KG1 (cell line): ENCODE data around the gene HCAR1.
"Not testable (repeated sequence)": the region's sequence is repeated elsewhere in the genome, so short reads cannot be mapped to it uniquely, and the experiment has no call there.

Source experiments
- DNase-seq: peaks from one replicate; lab custom pipeline; 2025; lab: John Stamatoyannopoulos, UW

HCAR1 gene, protein sequence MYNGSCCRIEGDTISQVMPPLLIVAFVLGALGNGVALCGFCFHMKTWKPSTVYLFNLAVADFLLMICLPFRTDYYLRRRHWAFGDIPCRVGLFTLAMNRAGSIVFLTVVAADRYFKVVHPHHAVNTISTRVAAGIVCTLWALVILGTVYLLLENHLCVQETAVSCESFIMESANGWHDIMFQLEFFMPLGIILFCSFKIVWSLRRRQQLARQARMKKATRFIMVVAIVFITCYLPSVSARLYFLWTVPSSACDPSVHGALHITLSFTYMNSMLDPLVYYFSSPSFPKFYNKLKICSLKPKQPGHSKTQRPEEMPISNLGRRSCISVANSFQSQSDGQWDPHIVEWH

GRCh38 chr12:122730215-122731014 is at the start of gene HCAR1:
Gene HCAR1 (minus strand): TSS chr12:122730844. CDS start chr12:122730339, 505 bp downstream.
- no peak for DNase-seq

DNA sequence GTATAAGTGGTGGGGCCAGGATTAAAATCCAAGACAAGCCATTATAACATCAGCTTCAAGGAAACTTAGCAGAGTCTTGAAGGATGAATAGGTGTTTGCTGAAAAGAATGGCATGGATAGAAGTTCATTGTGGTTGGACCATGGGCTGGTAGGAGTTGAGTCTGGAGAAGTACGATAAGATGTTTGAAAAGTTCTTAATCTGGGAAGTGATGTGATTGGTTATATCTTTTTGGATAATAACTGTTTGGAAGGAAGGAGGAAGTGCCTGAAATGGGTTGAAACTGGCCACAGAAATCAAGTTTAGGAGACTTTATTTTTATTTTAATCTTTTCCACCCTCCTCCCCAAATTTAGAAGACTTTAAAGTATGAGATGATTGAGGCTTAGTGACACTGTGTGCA is 26.9 kb upstream of the HCAR1 start:
- no peak for DNase-seq

DNA sequence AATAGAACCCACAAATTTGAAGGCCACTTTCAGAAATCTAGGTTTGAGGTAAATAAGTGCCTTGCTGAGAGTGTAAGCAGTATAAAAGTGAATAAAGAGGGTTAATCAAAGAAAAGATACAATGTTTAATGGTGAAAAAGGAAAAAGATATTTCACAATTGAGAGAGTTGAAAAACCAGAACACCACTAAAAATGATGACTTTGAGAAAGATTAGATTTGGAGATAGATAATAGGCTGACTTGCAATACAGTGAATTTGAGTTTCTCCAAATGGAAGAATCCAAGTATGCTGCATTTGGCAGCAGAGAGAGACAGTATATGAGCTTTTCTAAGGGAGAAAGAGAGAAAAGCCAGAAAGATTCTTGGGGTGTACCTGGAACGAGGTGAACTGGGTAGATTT is 24.1 kb upstream of the HCAR1 start:
- no peak for DNase-seq

DNA sequence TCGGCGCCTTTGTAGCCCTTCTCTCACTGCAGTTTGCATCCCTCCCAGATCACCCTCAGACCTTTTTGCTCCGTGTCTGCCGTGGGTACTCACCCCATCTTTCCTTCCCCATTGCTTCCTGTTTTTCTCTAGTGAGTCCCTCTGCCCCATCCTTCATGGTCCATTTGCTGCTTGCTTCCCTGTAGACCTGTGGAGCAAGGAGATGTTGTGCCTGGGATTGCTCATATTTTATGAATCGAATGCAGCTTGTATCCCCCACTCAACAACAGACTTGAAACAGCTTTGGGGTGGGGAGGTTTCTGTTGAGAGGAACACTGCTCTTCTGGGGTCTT is 22.6 kb upstream of the HCAR1 start:
- DNase-seq, result no peak

DNA sequence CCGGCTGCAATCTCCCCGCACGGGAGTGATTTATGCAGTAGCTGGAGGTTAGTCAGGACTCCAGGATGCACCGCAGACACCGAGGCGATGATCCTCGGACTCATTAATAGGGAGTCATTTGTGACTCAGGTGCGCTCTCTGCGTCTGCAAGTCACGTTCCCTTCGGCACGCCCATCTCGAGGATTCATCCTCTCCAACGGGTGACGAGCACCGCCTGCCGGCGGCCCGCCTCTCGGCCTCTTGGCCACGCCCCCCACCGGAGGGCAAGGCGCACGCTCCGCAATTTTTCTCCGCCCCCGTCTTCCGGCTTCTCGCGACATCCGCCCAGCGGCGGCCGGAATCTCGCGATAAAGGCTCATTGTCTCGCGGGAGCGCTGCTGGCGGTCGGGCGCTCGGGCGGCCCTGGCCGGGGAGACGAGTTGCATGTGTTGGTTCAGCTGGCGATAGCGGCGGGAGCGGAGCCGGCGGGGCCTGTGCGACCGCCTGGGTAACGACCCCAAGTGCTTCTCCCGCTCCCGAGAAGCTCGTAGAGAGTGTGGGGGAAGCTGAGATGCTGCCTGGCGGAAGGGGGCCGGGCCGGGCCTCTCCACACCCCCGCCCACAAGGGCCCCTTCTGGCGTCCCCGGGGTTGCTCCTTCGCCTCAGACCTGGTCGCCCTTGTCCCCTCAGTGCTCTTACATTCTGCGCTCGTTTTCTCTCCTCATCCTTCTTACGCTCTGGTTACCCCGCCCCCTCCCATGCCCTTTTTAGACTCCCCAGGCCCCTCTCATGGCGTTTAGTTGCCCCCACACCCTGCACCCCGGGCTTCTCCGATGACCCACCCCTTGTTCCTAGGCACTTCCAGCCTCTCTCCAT is 22.0 kb upstream of the HCAR1 start, which contains the start of gene DENR:
DENR (plus strand) TSS at position 361 of the 855 bp plus-strand sequence. CDS start 878 bp downstream, outside the sequence.
- DNase-seq, result peak; percentile 96

DNA sequence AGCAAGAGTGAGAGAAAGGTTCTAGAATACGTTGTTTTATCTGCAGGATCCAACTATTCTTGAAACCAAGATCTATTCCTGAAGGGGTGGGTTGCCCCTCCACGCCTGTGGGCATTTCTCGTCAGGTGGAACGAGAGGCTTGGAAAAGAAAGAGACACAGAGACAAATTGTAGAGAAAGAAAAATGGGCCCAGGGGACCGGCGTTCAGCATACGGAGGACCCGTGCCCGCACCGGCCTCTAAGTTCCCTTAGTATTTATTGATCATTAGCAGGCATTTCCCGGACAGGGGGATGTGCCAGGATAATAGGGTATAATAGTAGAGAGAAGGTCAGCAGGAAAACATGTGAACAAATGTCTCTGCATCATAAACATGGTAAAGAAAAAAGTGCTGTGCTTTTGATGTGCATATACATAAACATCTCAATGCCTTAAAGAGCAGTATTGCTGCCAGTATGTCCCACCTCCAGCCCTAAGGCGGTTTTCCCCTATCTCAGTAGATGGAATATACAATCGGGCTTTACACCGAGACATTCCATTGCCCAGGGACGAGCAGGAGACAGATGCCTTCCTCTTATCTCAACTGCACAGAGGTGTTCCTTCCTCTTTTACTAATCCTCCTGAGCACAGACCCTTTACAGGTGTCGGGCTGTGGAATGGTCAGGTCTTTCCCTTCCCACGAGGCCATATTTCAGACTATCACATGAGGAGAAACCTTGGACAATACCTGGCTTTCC is 20.3 kb upstream of the HCAR1 start:
- not testable (repeated sequence) for DNase-seq

DNA sequence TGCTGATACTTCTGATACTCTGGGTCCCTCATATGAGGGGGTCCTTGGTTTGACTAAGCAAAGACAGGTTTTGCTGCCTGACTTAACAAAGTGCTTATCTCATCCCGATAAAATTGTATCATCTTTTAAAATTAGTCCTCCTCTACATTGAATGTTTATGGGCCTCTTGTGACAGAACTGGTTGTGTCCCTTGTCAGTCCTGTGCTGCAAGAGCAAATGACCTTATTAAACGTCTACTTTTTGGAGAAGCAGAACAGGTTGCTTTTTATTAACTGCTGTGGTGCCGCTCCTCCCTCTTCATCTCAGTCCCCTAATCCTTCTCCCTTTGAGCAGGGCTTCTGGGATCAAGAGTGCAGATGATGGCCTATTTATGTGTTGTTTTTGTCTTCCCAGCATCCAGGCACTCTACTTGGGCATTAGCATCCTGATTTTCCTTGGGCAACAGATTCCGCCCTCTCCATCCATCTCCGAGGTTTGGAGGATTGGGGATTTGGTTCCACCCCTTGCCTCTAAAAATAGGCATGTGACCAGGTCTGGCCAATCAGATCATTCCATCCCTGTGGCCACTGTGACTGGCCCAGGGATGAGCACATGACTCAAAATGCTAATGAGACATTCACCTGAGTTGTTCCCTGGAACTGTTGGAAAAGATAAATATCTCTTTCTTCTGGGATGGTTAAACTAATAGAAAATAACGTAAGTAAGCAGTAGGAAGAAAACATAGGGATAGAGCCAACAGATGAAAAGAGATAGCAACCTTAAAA is 19.1 kb upstream of the HCAR1 start:
- no peak for DNase-seq

- DNase-seq, result no peak
Observed at GRCh38 chr12:122747224-122748135, 16.8 kb upstream of the HCAR1 start.

DNA sequence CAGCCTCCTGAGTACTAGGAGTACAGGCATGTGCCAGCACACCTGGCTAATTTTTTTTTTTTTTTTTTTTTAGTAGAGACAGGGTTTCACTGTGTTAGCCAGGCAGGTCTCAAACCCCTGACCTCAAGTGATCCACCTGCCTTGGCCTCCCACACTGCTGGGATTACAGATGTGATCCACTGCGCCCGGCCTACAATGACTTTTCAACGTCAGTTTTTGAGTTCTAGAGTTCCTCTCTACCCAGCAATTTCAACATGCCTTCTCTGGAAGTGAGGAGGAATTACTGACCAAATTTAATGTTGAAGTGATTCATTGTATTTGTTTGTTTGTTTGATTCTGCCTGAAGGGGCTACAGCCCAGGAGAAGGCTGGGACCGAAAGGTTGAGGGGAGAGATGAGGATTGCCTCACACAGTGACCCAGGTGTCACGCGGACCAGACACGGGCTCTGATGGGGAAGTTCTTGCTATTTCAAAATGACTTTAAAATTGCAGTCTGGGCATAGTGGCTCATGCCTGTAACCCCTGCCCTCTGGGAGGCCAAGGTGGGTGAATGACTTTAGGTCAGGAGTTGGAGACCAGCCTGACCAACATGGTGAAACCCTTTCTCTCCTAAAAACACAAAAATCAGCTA is 13.4 kb upstream of the HCAR1 start:
- DNase-seq, result no peak

DNA sequence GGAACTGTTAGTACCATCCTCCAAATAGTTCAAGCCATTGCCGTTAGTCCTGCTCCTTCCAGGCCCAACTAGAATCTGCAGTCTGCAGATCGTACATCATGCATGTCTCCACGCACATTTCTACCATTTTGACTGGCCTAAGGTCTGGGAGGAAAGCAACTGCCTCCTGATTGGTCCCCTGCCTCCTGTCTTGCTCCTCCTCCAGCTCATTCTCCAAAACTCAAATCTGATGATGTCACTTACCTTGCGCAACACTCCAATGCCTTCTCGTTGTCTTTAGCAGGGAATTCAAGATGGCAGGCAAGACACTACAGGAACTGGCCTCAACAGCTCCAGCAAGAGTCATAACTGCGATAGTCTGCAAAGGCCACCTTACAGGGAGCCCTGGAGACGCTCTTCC is 9.7 kb upstream of the HCAR1 start:
- no peak for DNase-seq

DNA sequence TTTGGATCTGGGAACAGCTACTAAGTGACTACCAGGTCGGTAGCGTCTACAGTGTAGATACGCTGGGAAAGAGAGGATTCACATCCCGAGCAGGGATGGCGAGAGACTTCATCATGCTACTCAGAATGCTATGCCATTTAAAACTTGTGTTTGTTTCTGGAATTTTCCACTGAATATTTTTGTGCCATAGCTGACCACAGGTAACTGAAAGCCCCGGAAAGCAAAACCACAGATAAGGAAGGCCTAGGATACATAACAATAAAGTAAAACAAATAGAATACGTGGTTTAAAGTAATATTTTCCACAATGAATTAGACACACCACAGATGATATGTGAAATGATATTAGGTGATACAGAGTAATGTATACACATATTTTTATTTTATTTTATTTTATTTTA is 7.9 kb upstream of the HCAR1 start:
- DNase-seq, result no peak

- no peak for DNase-seq
Observed at GRCh38 chr12:122732611-122733010, 2.0 kb upstream of the HCAR1 start.

- no peak for DNase-seq
Observed at GRCh38 chr12:122732170-122732569, 1.5 kb upstream of the HCAR1 start.

- DNase-seq, result no peak
Observed at GRCh38 chr12:122729583-122730214, 945 bp downstream of the HCAR1 start.

- DNase-seq, result peak; percentile 37
Observed at GRCh38 chr12:122726080-122726558, 4.5 kb downstream of the HCAR1 start.

DNA sequence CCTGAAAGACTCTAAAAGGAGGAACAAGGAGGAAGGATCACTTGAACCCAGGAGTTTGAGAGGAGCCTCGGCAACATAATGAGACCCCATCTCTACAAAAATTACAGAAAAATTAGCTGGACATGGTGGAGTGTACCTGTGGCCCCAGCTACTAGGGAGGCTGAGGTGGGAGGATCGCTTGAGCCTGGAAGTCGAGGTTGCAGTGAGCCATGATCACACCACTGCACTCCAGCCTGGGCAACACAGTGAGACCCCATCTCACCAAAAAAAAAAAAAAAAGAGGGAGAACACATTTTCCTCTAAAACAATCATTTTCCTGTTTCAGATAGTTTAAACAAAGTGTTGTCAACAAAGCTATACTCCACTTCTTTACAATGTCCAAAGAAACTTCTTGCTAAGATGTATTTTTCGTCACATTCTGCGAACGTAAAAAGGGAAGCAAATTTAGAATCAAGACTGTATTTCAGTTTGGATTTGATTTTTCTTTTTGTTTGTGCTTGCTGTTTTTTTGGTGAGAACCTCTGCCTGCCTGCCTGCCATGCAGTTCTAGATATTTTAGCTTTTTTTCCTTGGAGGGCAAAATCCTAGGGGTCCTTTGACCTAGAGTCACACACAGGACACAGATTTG is 5.1 kb downstream of the HCAR1 start:
- no peak for DNase-seq

GRCh38 chr12:122724641-122725243 is 5.9 kb downstream of the HCAR1 start:
- DNase-seq, result no peak

GRCh38 chr12:122722387-122722786 is 8.3 kb downstream of the HCAR1 start:
- DNase-seq, result no peak
